T-helper 1 cell treated with Interleukin-12 subunit alpha and Interleukin-12 subunit beta and Interleukin-4 antibody, amounts not matched to agents 30 ng/mL and 1 ng/mL, for 36 hours (primary cell): Measurements from ENCODE around the gene EFHC2. TPM values are rescaled to one million over a fixed set of nuclear protein-coding genes. Genes with fewer than 3 reads are reported as not detected.

Experiments used
- intact Hi-C: fragments of 100-400 bp; cut with micrococcal nuclease; formaldehyde crosslinking; loops from one replicate; pipeline ENCODE4 v1.15.1; 2024
- total RNA-seq: library from RNA; stranded (reverse); gene quantifications from 2 replicates; pipeline ENCODE4 v1.2.3, GENCODE V29; 2022

EFHC2 gene
- total RNA-seq, 1 donor from 2014 or later = 0.32 TPM

- intact Hi-C loops = no loop called here
These were observed 186.2 kb downstream of the EFHC2 start for GRCh38 chrX:44157283-44157682.

GRCh38 chrX:44156726-44157125, 186.7 kb downstream of the EFHC2 start:
- intact Hi-C loops = no loop called here

GRCh38 chrX:44155126-44155525, 188.3 kb downstream of the EFHC2 start:
- intact Hi-C loops = no loop called here

GRCh38 chrX:44152852-44153251, 190.6 kb downstream of the EFHC2 start:
- intact Hi-C loops = no loop called here

GRCh38 chrX:44147130-44147529, 196.3 kb downstream of the EFHC2 start:
- intact Hi-C loops = no loop called here

- intact Hi-C loops = no loop called here
These were observed 199.1 kb downstream of the EFHC2 start for GRCh38 chrX:44144177-44144945.

- intact Hi-C loops = no loop called here
These were observed 200.3 kb downstream of the EFHC2 start for GRCh38 chrX:44143061-44143602.

GRCh38 chrX:44130189-44130588, 213.3 kb downstream of the EFHC2 start:
- intact Hi-C loops = no loop called here

GRCh38 chrX:44113337-44113736, 230.1 kb downstream of the EFHC2 start:
- intact Hi-C loops = no loop called here

GRCh38 chrX:44106864-44107263, 236.6 kb downstream of the EFHC2 start:
- intact Hi-C loops = no loop called here

GRCh38 chrX:44105228-44105913, 238.1 kb downstream of the EFHC2 start:
- intact Hi-C loops = no loop called here

GRCh38 chrX:44104699-44105098, 238.8 kb downstream of the EFHC2 start:
- intact Hi-C loops = no loop called here

- intact Hi-C loops = no loop called here
These were observed 242.2 kb downstream of the EFHC2 start for GRCh38 chrX:44101281-44101680.

GRCh38 chrX:44099366-44099765, 244.1 kb downstream of the EFHC2 start:
- intact Hi-C loops = no loop called here

Other genes with a start within 250 kb of the EFHC2 start
- 8.3 and 8.5 TPM in 2 replicates for gene FUNDC1, start 199.2 kb upstream of the EFHC2 start, total RNA-seq